ENCODE measurements around the gene ACKR2.

DNA sequence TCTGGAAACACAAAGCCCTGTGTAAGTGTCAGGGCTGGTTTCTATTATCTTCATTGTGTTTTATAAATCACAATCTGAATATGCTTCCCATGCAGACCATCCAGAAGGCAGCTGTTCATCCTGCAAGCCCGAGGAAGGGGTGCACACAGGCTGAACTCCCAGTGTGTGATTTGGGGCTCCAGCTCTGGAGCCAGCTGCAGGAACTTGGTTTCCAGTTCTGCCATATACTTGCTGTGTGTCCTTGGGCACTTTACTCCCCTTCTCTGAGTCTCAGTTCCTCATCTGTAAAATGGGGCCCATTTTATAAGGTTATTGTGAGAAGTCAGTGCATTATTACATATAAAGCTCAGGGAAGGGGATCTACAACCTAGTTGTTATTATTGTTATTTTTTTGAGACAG is 43.8 kb downstream of the ACKR2 start:
- TF ChIP-seq CTCF (IDR thresholded peaks at IDR 0.05) (no peak), POLR2A (IDR thresholded peaks at IDR 0.05) (no peak)

Measured in thyroid gland (tissue), 4 donors.